Activated naive CD8-positive, alpha-beta T cell treated with anti-CD3 and anti-CD28 coated beads, Interleukin-2, amount 10 ng/mL, durations not matched to agents 7 days and 5 days (primary cell): ENCODE data around the gene MIXL1. TPM values are rescaled to one million over a fixed set of nuclear protein-coding genes. Genes with fewer than 3 reads are reported as not detected.
"Not testable (repeated sequence)": the region's sequence is repeated elsewhere in the genome, so short reads cannot be mapped to it uniquely, and the experiment has no call there.

Source experiments
- ATAC-seq: fragments of 150-1000 bp; cut with Tn5 transposase; one replicate; pipeline ENCODE4 v1.10.0; 2021; ENCODE audit warnings: low read depth, moderate library complexity
- POLR2A ChIA-PET: fragments of 350-600 bp; sonication (Branson Sonifier 250); formaldehyde crosslinking; loops from one replicate; lab custom pipeline; 2021; ENCODE audit warnings: antibody characterized with exemption; lab: Charles Lee
- DNase-seq: peaks from one replicate; pipeline ENCODE4 v3.0.0; 2021
- H3K27ac Mint-ChIP-seq: one replicate; pipeline ENCODE4 v1.8.0; 2022; ENCODE audit warnings: mild to moderate bottlenecking, mixed read lengths
- H3K27me3 Mint-ChIP-seq: one replicate; pipeline ENCODE4 v1.8.0; 2022; ENCODE audit warnings: mild to moderate bottlenecking, moderate library complexity, mixed read lengths
- H3K36me3 Mint-ChIP-seq: one replicate; pipeline ENCODE4 v1.8.0; 2021; ENCODE audit warnings: mild to moderate bottlenecking, mixed read lengths
- H3K4me1 Mint-ChIP-seq: one replicate; pipeline ENCODE4 v1.8.0; 2021; ENCODE audit warnings: mixed read lengths
- H3K4me3 Mint-ChIP-seq: one replicate; pipeline ENCODE4 v1.8.0; 2022; ENCODE audit warnings: mild to moderate bottlenecking, moderate library complexity, mixed read lengths
- H3K9me3 Mint-ChIP-seq: one replicate; pipeline ENCODE4 v1.8.0; 2021; ENCODE audit warnings: mixed read lengths
- total RNA-seq, 2 experiments: library from RNA; stranded (reverse); gene quantifications; one replicate each; pipeline ENCODE4 v1.2.3, GENCODE V29; 2021

Gene MIXL1
- total RNA-seq, 2 experiments from 2014 or later = not detected

DNA sequence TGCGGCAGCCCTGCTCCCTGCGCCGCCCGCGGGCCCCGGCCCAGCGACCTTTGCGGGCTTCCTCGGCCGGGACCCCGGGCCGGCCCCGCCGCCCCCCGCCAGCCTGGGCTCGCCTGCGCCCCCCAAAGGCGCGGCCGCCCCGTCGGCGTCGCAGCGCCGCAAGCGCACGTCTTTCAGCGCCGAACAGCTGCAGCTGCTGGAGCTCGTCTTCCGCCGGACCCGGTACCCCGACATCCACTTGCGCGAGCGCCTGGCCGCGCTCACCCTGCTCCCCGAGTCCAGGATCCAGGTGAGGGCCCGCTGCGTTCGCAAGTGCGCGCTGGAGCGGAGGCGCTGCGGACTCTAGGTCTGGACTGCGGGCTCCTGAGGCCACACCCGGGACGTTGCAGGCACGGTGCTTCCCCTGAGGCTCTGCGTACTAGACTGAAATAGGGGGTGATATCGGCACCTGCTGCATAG lies 351 bp downstream of the MIXL1 start:
- DNase-seq = peak; percentile 69
- H3K9me3 Mint-ChIP-seq = no peaks in the 10 kb centered on the region
- H3K4me1 Mint-ChIP-seq = no peaks in the 10 kb centered on the region
- H3K27ac Mint-ChIP-seq = no peak overlapping the region
- H3K36me3 Mint-ChIP-seq = peaks cover 3% of the 10 kb centered on the region
- peak; percentile 78 for ATAC-seq
- H3K4me3 Mint-ChIP-seq = peak overlapping the region; percentile 80
- POLR2A ChIA-PET = no interaction called here
- H3K27me3 Mint-ChIP-seq = peaks cover 35% of the 10 kb centered on the region

DNA sequence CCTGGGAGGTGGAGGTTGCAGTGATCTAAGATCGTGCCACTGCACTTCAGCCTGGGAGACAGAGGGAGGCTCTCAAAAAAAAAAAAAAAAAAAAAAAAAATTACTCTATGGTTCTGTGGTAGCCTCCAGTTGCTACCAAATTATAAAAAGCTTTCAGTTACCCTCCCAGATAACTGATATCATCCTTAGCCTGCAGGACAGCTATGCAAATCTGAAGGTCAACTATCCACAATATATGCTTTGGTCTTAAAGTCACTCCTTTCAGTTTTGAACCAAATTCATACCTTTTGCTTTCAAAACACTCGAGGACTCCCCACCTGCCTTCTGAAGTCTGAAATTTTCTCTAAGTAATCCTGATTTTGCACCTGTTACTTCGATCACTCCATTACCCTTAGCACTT lies 3.1 kb downstream of the MIXL1 start:
- H3K9me3 Mint-ChIP-seq = no peaks in the 10 kb centered on the region
- POLR2A ChIA-PET = interaction anchor here (0.6 kb wide), 1 partner anchor 617 kb away, joined by 3 read pairs; no protein-coding TSS in a partner anchor
- no peak overlapping the region for H3K4me3 Mint-ChIP-seq

DNA sequence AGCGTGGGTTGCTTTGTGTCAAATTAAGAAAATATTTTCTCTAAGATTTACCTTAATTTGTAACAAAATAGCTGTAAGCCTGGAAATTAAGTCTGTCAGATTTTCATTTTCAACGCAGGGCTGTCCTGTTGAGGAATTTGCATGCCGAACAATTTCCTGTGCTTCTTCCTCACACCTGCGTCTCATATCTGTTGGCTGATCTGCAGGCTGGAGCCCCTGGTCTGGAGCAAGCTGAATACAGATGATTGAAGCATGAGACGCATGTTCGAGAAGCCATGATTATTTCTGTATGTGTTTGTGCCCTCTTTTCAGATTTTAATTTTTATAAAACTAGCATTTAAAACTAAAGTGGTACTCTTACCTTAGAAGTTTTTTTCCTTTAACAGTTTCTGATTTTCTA lies 9.8 kb downstream of the MIXL1 start:
- H3K36me3 Mint-ChIP-seq = peaks cover 13% of the 10 kb centered on the region
- H3K9me3 Mint-ChIP-seq = no peaks in the 10 kb centered on the region
- H3K4me1 Mint-ChIP-seq = no peaks in the 10 kb centered on the region
- DNase-seq = no peak
- H3K4me3 Mint-ChIP-seq = no peak overlapping the region
- no peak overlapping the region for H3K27ac Mint-ChIP-seq
- POLR2A ChIA-PET = interaction anchor here (0.6 kb wide), 1 partner anchor 25 kb away, joined by 3 read pairs; no protein-coding TSS in a partner anchor
- H3K27me3 Mint-ChIP-seq = no peaks in the 10 kb centered on the region
- ATAC-seq = no peak

More for the DNA sequence above, 3.1 kb downstream of the MIXL1 start:
- Mint-ChIP-seq H3K27me3 (peaks cover 25% of the 10 kb centered on the region), H3K27ac (no peak overlapping the region), H3K4me1 (no peaks in the 10 kb centered on the region), H3K36me3 (peaks cover 7% of the 10 kb centered on the region)
- no peak for ATAC-seq
- no peak for DNase-seq

DNA sequence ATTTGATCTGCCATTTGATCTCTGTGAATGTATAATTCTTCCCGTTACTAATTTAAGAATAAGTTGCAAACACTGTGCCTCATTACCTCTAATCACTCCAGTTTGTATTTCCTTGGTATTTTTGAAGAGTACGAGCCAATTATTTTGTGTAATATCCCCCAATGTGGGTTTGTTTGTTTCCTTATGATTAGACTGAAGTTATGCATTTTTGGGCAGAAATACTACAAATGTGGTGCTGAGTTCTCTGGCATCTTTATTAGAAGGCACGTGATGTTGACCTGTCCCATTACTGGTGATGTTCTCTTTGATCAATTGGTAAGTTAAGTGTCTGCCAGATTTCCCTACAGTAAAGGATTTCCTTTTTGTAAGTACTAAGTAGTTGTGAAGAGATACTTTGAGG lies 10.3 kb downstream of the MIXL1 start:
- DNase-seq = no peak
- no peak for ATAC-seq
- Mint-ChIP-seq H3K4me1 (no peaks in the 10 kb centered on the region), H3K4me3 (no peak overlapping the region), H3K27me3 (no peaks in the 10 kb centered on the region), H3K9me3 (no peaks in the 10 kb centered on the region), H3K36me3 (peaks cover 13% of the 10 kb centered on the region), H3K27ac (no peak overlapping the region)
- POLR2A ChIA-PET = interaction anchor here (0.6 kb wide), 1 partner anchor 26 kb away, joined by 3 read pairs; no protein-coding TSS in a partner anchor

DNA sequence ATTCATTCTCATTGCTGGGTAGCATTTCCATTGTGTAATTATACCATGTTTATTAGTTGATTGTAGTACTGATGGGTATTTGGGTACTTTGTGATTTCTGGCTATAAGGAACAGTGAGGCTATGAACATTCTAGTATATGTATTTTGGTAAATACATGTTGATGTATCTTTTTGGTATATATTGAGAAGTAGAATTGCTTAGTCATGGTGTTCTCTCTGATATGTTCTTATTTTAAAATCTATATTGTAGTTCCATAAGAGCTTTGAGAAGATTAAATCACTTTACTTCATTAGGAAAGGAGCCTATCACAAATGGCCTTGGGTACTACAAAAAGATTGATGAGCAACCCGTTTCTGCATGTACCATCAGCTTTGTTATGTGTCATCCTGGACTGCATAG lies 13.4 kb downstream of the MIXL1 start:
- Mint-ChIP-seq H3K4me3 (no peak overlapping the region), H3K27ac (no peak overlapping the region), H3K4me1 (no peaks in the 10 kb centered on the region), H3K9me3 (no peaks in the 10 kb centered on the region), H3K27me3 (no peaks in the 10 kb centered on the region), H3K36me3 (peaks cover 12% of the 10 kb centered on the region)
- DNase-seq (no peak), ATAC-seq (no peak)
- POLR2A ChIA-PET = no interaction called here

DNA sequence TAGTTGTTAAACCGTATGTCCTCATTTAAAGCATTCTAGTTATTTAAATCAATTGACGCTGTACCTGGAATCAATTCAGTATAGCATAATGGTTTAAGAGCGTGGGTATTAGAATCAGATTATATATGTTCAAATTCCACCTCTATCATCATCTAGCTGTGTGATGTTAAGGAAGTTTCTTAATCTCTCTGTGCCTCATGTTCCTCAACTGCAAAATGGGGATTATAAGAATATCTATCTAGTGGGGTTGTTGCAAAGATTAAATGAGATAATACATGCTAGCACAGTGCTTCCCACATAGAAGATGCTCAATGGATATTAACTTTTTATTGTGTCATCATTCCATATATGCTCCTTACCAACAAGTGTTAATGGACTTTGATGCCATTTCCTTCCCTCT lies 16.0 kb downstream of the MIXL1 start:
- Mint-ChIP-seq H3K4me3 (no peak overlapping the region), H3K36me3 (peaks cover 14% of the 10 kb centered on the region), H3K9me3 (no peaks in the 10 kb centered on the region), H3K27me3 (no peaks in the 10 kb centered on the region), H3K4me1 (no peaks in the 10 kb centered on the region), H3K27ac (no peak overlapping the region)
- ATAC-seq (no peak), DNase-seq (no peak)
- POLR2A ChIA-PET = no interaction called here

DNA sequence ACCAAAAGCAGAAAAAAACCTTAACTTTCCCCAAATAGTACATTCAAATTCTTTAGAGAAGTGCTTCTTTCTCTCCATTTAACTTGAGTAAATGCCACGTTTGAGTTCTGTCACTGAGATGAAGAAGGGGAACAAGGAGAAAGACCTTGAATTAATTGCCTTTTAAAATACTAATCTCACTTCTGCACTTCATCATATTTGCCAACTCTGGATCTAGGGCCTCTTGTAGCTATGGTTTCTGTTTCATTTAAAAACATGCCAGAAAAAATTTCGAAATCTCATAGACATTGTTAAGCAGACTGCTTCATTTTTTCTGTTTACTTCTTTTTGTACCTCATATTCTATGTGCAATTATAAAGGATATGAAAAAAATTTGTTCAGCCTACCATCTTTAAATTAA lies 24.6 kb downstream of the MIXL1 start:
- H3K27me3 Mint-ChIP-seq = no peaks in the 10 kb centered on the region
- no peaks in the 10 kb centered on the region for H3K4me1 Mint-ChIP-seq
- no peaks in the 10 kb centered on the region for H3K9me3 Mint-ChIP-seq

DNA sequence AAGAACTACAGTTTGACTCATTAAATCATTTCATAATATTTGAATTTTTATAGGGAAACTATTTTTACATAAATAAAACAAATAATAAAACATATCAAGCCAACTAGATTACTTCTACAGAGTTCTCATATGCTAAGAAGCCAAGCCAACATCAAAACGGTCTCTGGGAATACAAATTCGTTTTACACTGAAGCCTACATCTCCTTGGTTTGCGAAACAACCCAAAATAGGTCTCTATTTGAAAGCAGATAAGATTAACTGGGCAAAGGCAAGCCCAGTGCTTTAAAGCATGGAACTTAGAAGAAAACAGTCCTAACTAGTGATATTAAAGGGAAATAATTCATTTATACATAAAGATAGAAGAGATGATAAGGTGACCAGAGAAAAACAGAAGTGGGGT lies 25.3 kb downstream of the MIXL1 start:
- Mint-ChIP-seq H3K36me3 (peaks cover 11% of the 10 kb centered on the region), H3K4me1 (no peaks in the 10 kb centered on the region), H3K9me3 (no peaks in the 10 kb centered on the region), H3K27me3 (no peaks in the 10 kb centered on the region), H3K27ac (no peak overlapping the region), H3K4me3 (no peak overlapping the region)
- POLR2A ChIA-PET = no interaction called here
- ATAC-seq (no peak), DNase-seq (no peak)

More for the DNA sequence above, 24.6 kb downstream of the MIXL1 start:
- DNase-seq = no peak
- peaks cover 11% of the 10 kb centered on the region for H3K36me3 Mint-ChIP-seq
- no peak for ATAC-seq
- H3K4me3 Mint-ChIP-seq = no peak overlapping the region
- no peak overlapping the region for H3K27ac Mint-ChIP-seq
- POLR2A ChIA-PET = no interaction called here

DNA sequence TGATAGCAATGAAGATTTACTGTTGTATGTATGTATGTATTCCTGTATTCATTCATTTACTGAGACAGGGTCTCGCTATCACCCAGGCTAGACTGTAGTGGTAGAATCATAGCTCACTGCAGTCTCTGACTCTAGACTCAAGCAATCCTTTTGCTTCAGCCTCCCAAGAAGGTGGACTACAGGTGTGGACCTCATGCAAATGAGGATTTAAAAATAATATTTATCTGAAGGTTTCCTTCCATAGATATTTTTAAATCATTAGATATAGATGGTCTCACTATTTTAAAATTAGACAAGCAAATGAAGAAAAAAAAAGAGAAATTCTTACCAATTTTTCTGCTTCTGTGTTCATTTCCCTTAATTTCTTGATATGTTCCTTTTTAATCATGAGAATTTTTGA lies 27.0 kb downstream of the MIXL1 start:
- POLR2A ChIA-PET = no interaction called here
- Mint-ChIP-seq H3K27ac (no peak overlapping the region), H3K36me3 (peaks cover 9% of the 10 kb centered on the region), H3K27me3 (no peaks in the 10 kb centered on the region), H3K4me3 (no peak overlapping the region), H3K9me3 (no peaks in the 10 kb centered on the region), H3K4me1 (no peaks in the 10 kb centered on the region)
- no peak for ATAC-seq
- no peak for DNase-seq

DNA sequence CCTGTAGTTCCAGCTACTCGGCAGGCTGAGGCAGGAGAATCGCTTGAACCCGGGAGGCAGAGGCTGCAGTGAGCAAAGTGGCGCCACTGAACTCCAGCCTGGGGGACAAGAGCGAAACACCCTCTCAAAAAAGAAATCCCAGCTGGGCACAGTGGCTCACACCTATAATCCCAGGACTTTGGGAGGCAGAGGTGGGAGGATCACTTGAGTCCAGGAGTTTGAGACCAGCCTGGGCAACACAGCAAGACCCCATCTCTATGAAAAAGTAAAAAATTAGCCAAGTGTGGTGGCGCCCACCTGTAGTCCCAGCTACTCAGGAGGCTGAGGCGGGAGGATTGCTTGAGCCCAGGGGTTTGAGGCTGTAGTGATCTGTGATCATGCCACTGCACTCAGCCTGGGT lies 29.4 kb downstream of the MIXL1 start:
- POLR2A ChIA-PET, H3K4me1 Mint-ChIP-seq, DNase-seq, H3K27ac Mint-ChIP-seq, H3K36me3 Mint-ChIP-seq, H3K27me3 Mint-ChIP-seq, ATAC-seq, H3K9me3 Mint-ChIP-seq, H3K4me3 Mint-ChIP-seq: not testable (repeated sequence)

DNA sequence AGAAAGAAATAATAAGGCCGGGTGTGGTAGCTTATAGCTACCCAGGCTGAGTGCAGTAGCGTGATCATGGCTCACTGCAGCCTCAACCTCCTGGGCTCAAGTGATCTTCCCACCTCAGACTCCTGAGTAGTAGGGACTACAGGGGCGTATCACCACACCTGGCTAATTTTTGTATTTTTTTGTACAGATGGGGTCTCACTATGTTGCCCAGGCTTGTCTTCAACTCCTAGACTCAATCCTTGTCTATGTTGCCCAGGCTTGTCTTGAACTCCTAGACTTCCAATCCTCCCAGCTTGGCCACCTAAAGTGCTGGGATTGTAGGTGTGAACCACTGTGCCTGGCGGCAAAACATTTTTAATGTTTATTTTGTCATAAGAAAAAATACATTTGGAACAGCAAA lies 30.5 kb downstream of the MIXL1 start:
- Mint-ChIP-seq H3K9me3 (no peaks in the 10 kb centered on the region), H3K4me3 (no peak overlapping the region), H3K36me3 (peaks cover 7% of the 10 kb centered on the region), H3K27ac (no peak overlapping the region), H3K27me3 (no peaks in the 10 kb centered on the region), H3K4me1 (no peaks in the 10 kb centered on the region)
- ATAC-seq (no peak), DNase-seq (no peak)
- POLR2A ChIA-PET = no interaction called here

DNA sequence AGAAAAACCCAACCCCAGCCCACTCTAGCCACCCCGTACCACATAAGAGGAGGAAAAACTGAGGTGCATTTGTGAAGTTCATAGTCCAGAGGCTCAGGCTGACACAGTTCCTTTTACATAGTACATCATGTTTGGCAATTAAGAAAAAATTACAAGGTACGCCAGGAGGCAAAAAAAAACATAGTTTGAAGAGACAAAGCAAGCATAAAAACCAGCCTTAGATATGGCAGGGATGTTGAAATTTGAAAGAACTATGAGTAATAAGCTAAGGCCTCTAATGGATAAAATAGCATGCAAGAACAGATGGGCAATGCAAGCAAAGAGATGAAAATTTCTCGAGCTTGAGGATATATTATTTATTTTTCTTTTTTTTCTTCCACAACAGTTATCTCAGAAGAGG lies 31.9 kb downstream of the MIXL1 start:
- Mint-ChIP-seq H3K4me3 (no peak overlapping the region), H3K36me3 (peaks cover 17% of the 10 kb centered on the region), H3K4me1 (no peaks in the 10 kb centered on the region), H3K27me3 (no peaks in the 10 kb centered on the region), H3K9me3 (peaks cover 8% of the 10 kb centered on the region), H3K27ac (no peak overlapping the region)
- ATAC-seq = no peak
- POLR2A ChIA-PET = interaction anchor here (1.3 kb wide), 1 partner anchor 54 kb away, joined by 4 read pairs; the partner anchor contains the start of gene LIN9
- no peak for DNase-seq

DNA sequence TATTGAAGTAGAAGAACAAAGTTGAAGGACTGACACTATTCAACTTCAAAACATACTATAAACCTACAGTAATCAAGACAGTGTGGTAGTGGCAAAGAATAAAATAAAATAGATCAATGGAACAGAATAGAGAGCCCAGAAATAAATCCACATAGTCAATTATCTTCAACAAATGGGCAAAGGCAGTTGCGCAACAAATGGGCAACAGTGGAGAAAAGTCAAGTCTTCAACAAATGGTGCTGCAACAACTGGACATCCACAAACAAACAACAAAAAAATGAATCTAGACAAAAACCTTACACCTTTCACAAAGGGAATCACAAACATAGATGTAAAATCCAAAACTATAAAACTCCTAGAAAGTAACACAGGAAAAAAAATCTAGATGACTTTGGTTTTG lies 38.4 kb downstream of the MIXL1 start:
- DNase-seq = no peak
- ATAC-seq = no peak
- H3K36me3 Mint-ChIP-seq = peaks cover 47% of the 10 kb centered on the region
- peaks cover 17% of the 10 kb centered on the region for H3K9me3 Mint-ChIP-seq
- no peaks in the 10 kb centered on the region for H3K27me3 Mint-ChIP-seq
- peak overlapping the region; percentile 22 for H3K27ac Mint-ChIP-seq
- H3K4me3 Mint-ChIP-seq = no peak overlapping the region
- POLR2A ChIA-PET = no interaction called here
- no peaks in the 10 kb centered on the region for H3K4me1 Mint-ChIP-seq

DNA sequence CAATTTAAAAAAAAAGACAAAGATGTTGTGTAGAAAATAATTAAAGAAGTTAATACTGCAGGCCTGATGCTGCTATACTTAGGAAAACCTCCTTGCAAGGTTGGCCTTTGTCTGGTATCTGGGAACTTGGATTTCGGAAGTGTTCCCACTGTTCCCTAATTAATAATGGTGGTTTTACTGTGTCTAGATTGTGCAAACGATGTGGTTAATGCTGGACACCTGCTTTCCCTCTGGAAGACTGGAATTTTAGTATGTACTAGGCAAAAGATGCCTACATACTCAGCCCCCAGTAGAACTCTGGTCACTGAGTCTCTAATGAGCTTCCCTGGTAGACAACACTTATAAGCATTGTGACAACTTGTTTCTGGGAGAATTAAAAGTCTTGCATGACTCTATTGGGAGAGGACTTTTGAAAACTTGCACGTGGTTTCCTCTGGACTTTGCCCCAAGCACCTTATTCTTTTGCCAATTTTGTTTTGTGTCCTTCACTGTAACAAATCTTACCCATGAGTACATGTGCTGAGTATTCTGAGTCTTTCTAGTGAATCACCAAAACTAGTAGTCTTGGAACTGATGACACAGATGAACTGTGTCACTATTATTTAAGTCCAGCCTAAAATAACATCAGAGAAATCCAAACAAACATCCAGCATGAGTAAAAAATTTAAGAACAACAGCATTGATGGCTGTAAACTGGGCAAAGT lies 45.1 kb downstream of the MIXL1 start:
- ATAC-seq (no peak), DNase-seq (no peak)
- Mint-ChIP-seq H3K36me3 (peaks cover 10% of the 10 kb centered on the region), H3K9me3 (no peaks in the 10 kb centered on the region), H3K4me3 (no peak overlapping the region), H3K27ac (no peak overlapping the region), H3K4me1 (no peaks in the 10 kb centered on the region), H3K27me3 (no peaks in the 10 kb centered on the region)
- POLR2A ChIA-PET = no interaction called here
